ENCODE results near the gene UBE2G2.

GRCh38 chr21:44803651-44804050, 2.0 kb upstream of the UBE2G2 start:
- TF ChIP-seq POLR2AphosphoS5 (IDR thresholded peaks at IDR 0.05; ENCODE audit: low read depth, low read length) = no peak
- TF ChIP-seq POLR2A (IDR thresholded peaks at IDR 0.05; ENCODE audit: low read depth, low read length) = no peak

Data from GM12892 (cell line).